CD4-positive, alpha-beta T cell treated with Interleukin-12 subunit alpha and Interleukin-12 subunit beta, for 1 hour (primary cell): ENCODE results near the gene SELPLG.
"Not testable (repeated sequence)": the region's sequence is repeated elsewhere in the genome, so short reads cannot be mapped to it uniquely, and the experiment has no call there.

Experiments used
- DNase-seq: peaks from one replicate; pipeline ENCODE4 v3.0.0-alpha.2; 2020

Gene SELPLG

DNA sequence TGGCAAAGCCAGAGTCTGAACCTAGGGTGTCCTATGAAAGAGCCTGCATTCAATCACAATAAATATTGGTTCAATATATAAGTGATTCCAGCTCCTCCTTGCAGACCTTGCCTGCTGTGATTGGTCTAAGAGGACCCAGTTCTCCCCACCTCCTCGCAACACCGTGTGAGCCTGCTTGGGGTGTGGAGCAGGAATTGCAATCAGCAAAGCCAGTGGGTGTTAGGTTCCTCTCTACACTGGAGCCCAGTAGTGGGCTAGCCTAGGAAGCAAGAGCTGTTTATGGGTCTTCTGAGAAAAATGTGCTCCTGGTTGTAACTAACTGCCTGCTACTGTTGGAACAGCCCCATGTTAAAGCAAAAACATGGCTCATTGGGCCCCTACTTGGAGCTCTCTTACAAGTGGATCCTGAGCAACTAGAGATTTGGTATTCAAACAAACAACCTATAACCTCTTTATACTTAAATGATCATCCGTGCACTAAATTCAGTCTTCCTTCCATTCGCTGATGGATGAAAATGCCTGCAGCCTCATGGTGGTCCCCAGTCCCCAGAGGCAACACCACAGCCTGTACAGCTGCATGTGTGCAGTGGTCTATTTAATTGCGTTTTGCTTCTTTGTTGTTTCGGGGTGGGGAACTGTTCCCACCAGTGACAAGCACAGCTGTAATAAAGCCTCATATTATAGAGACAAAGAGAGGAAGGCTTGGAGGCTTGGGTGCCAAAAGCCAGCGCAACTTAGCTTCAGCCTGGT, 3.7 kb upstream of the SELPLG start:
- no peak for DNase-seq

DNA sequence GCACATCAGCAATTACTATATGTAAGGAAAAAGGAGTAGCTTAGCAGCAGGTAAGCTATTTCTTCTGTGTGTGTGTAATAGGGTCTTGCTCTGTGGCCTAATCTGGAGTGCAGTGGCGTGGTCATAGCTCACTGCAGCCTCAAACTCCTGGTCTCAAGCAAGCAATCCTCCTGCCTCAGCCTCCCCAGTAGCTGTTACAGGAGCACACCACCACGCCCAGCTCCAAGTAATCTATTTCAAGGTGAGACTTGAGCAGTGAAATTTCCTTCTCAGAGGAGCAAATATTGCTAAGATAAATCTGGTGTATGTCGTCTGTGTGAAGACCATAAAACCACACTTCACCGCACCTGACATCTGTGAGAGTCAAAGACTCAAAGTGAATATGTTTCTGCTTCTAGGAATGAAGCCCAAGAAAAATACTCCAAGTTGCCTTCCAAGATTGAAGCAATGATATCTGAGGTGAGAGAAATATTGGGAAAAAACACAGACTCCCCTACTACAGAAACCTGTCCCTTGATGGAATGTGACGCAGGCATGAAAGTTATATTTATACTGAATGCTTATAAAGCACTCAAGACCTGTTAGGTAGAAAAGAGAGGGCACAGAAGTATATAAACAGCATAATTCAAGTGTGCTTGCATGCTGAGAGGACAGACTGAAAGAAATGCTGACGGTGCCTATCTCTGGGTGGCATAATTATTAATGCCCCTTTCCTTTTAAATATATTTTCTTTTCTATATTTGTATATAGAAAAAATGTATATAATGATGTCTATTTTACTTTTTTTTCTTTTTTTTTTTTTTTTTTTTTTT, 2.5 kb upstream of the SELPLG start:
- no peak for DNase-seq

DNA sequence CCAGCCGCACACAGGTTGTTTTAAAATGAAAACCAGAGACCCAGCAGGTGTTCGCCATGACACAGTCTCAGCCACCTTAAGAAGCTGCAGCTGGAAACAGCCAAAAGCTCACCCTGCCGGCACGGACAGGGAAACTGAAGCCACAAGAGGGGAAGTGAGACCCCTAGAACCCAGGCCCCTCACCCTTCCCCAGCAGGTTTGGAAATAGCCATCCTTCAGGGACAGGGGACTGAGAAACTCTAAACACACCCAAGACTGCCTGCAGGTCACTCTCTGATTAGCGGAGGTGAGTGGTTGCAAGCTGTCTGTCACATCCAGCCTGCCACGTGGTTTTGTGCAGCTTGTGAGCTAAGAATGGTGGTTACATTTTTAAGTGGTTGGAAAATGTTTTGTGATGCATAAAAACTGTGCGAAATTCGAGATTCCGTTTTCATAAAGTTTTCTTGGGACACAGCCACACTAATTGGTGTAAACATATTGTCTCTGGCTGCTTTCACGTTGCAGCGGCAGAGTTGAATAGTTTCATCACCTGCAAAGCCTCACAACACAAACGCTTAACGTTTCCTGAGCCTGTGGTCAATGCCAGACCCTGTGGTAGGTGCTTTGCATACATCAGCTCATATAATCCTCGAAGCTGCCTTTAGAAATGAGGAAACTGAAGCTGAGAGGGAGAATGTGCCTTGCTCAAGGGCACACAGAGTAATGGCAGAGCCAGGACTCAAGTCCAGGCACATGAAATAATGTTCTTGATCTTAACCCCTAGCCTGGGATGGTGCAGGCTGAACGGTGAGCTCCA, 1.7 kb upstream of the SELPLG start:
- DNase-seq: peak; percentile 52

- peak; percentile 62 for DNase-seq
These were observed 652 bp upstream of the SELPLG start for GRCh38 chr12:108634341-108634751.

DNA sequence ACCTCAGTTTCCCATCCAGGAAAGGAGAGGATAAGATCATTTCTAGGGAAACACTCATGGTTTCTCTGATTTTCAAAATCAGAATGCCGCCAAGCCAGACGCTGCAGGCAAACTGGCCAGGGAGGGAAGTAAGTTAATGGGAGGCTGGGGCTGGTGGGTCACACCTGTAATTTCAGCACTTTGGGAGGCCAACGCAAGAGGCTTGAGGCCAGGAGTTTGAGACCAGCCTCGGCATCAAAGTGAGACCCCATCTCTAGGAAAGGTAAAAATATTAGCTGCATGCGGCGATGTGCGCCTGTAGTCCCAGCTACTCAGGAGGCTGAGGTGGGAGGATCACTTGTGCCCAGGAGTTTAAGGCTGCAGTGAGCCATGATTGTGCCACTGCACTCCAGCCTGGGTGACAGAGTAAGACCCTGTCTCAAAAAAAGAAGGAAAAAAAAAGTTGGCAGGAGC, 587 bp downstream of the SELPLG start:
- no peak for DNase-seq

- not testable (repeated sequence) for DNase-seq
These were observed 2.4 kb downstream of the SELPLG start for GRCh38 chr12:108631261-108631660.

- DNase-seq: peak; percentile 45
These were observed 3.0 kb downstream of the SELPLG start for GRCh38 chr12:108630481-108631207.

DNA sequence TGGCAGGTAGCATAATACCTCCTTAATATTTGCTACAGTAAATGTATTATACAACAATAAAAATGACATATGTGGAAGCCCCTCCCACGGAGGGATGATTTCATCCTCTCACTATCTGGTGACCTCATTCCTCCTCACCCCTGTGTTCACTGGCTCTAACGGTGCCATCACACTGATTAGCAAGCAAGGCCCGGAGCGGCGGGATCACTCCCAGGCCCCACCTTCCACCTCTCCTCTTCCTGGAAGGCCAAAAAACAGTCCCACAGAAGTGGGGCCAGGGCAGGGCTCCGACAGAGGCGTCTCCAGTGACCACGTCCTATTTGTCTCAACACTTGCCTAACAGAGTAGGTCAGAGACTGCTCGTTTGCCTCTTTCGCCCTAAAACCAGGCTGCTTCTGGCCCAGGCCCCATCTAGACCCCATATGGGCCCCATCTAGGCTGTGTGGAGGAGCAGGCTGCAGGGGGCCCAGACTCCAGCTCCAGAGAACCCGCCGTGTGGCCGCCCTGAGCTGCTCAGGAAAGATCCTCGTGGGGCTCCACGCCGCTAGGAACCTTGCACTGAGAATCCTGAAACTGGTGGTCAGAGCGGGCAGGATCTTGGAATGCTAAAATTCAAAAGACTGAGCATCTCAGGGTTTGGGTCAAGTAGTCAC, 3.7 kb downstream of the SELPLG start:
- peak; percentile 79 for DNase-seq

DNA sequence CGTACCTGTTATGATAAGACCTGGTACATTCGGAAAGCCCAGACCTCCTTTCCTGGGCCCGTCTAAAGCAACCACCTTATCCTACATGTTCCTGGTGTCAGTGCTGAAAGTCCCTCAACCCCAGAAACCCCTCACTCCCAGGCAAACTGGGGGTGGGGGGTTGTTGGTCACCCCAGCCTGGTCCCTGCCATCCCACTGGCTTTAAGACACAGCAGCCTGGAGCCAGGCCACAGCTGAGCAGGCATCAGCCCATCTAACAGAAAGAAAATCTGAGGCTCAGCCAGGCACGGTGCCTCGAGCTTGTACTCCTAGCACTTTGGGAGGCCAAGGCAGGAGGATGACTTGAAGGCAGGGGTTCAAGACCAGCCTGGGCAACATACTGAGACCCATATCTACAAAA, 4.5 kb downstream of the SELPLG start:
- DNase-seq: no peak

DNA sequence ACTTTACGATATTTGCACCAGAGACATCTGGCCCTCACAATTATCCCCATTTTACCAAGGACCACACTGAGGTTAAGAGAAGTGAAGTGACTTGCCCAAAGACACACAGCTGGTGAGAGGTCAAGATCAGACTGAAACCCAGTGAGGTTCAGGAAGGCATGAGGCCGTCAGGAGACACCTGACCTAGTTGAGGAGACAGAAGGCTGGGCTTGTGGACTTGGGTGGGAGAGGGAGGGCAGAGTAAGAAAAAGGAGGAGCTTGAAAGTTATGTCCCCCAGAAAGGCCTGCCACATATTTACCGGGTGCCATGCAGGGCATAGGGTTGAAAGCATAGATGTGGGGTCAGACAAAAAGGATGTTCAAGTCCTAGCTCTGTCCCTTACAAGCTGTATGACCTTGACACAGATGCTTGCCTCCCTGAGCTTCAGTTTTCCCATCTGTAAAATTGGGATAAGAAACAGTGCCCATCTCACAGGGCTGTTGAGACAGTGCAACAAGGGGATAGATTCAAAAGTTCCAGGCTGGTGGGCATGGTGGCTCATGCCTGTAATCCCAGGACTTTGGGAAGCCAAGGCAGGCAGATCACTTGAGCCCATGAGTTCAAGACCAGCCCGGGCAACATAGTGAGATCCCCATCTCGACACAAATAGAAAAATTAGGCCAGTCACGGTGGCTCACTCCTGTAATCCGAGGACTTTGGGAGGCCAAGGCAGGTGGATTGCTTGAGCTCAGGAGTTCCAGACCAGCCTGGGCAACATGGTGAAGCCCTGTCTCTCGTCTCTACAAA, 6.4 kb downstream of the SELPLG start:
- DNase-seq: no peak

GRCh38 chr12:108625228-108625627, 8.5 kb downstream of the SELPLG start:
- DNase-seq: no peak

- DNase-seq: no peak
These were observed 10.1 kb downstream of the SELPLG start for GRCh38 chr12:108623577-108623976.

DNA sequence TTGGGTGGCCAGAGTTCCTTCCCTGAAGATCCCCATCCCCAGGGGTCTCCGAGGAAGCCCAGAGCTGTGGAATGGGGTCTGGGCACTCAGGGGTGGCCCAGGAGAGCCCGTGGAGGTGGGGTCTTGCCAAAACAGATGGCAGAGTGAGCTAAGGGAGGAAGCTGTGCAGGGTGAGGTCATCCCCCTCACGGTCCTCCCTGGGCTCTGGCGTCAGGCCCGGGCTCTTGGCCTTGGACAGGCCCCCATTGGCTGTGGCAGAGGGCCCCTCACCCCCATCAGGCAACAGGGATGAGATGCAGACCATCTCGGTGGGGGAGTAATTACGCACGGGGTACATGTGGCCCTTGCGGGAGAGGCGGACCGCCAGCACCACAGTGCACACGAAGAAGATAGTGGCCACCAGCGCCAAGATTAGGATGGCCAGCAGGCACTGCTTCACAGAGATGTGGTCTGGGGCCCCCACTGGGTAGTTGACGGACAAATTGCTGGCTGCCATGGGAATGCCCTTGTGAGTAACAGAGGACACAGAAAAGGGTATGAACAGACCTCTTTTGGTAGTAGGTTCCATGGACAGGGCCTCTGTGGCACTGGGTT, 10.7 kb downstream of the SELPLG start:
- DNase-seq: no peak

GRCh38 chr12:108622421-108622820, 11.3 kb downstream of the SELPLG start:
- peak; percentile 57 for DNase-seq

- DNase-seq: no peak
These were observed 12.5 kb downstream of the SELPLG start for GRCh38 chr12:108621161-108621560.

DNA sequence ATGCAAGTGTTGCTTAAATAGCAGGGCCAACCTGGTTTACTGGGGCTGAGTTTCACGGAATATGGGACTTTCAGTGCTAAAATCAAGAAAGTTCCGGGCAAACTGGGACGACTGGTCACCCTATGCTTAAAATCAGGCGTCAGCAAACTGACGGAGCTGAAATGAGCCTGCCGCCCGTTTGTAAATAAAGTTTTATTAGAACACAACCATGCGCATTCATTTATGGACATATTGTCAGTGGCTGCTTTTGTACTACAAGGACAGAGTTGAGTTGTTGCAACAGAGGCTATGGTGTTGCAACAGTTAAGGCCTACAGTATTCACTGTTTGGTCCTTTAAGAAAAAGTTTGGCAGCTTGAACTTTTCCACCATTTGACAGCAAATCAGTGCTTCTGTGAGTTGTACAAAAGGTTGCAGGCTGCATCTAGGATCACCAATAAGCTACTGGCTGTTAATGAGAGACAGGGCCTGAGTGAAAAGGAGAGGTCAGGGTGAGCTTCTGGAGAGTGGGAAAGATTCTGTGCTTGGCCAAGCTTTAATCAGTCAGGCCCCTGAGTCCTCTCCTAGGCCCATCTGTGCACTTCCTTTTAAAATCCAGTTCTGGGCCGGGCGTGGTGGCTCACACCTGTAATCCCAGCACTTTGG, 13.3 kb downstream of the SELPLG start:
- DNase-seq: no peak

DNA sequence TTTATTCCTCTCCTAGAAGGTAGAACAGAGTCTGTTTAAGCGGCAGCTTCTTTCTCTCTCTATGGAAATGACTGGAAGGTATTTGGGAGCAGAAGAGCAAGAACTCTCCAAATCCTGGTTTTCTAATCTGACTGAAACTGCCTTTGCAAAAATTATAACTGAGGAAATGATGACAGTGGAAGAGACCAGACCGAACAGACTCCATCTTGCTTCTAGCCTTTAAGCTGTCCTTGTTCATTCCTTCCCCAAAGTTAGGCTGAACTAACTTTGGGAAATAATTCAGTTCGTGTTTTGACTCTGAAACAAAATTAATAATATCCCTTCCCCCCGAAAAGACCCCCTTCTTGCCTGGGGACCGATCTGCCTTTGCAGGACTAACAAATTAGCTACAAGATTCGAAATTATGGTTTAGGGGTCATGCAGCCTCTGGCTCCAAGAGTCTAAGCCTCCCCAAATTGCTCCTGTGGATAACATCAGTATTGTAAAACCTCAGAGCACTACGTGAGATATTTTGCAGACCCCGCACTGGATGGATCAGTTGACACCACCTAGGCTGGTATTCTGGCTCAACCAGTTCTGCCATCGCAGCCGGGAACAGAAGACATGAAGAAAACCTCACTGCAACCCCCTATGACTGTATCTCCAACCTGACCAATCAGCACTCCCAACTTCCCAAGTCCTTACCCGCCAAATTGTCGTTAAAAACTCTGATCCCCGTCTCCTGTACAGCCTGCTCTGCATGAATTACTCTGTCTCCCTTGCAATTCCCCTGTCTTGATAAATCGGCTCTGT, 14.1 kb downstream of the SELPLG start:
- DNase-seq: no peak

DNA sequence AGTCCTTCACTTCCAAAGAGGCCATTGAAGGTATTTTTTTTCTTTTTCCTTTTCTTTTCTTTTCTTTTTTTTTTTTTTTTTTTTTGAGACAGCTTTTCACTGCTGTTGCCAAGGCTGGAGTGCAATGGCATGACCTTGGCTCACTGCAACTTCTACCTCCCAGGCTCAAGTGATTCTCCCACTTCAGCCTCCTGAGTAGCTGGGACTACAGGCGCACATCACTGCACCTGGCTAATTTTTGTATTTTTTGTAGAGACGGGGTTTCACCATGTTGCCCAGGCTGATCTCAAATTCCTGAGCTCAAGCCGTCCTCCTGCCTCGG, 14.8 kb downstream of the SELPLG start:
- not testable (repeated sequence) for DNase-seq
